ENCODE measurements around the gene INPP5A. TPM values are rescaled to one million over a fixed set of nuclear protein-coding genes. Genes with fewer than 3 reads are reported as not detected.

INPP5A gene
- total and polyA plus RNA-seq, 10 of the 15 experiments (the other 5 are each of a cell fraction or from before 2014, with no cell fraction given), result 0.52 to 15.0 (median 6.3) TPM

- TF ChIP-seq ZBTB33 (IDR thresholded peaks at IDR 0.05) (no peak), ESRRA (IDR thresholded peaks at IDR 0.05; ENCODE audit: low read length) (no peak)
These were observed 75.3 kb downstream of the INPP5A start (continued) for GRCh38 chr10:132612571-132613504.

GRCh38 chr10:132613566-132614348, 76.2 kb downstream of the INPP5A start:
- Histone ChIP-seq H3K9ac (ENCODE audit: control insufficient read depth, insufficient read depth, low read length) (no peak overlapping the region), H3K27me3 (replicated peaks in 1 of 2; ENCODE audit: control insufficient read depth in 2 of 2, insufficient read depth in 2 of 2, low read length in 1 of 2) (no peaks in the 10 kb centered on the region), H3K9me3 (replicated peaks; ENCODE audit: control insufficient read depth, insufficient read depth, low read length) (no peaks in the 10 kb centered on the region; the same call in 2 of the 3 replicates), H2AFZ (ENCODE audit: control insufficient read depth, low read depth, low read length) (no peak overlapping the region), H3K4me2 (ENCODE audit: control insufficient read depth, insufficient read depth) (no peak overlapping the region), H3K27ac (ENCODE audit: control insufficient read depth, insufficient read depth) (no peak overlapping the region), H4K20me1 (ENCODE audit: control insufficient read depth, insufficient read depth) (no peaks in the 10 kb centered on the region), H3K4me3 (no peak overlapping the region), H3K79me2 (ENCODE audit: control insufficient read depth, insufficient read depth, low read length) (no peaks in the 10 kb centered on the region), H3K36me3 (ENCODE audit: control insufficient read depth in 2 of 2, insufficient read depth in 2 of 2, low read length in 1 of 2) (peaks cover 0 to 3% of the 10 kb centered on the region in 2 experiments; a peak in 2 of 4 replicates), H3K4me1 (ENCODE audit: control insufficient read depth, insufficient read depth, low read length) (no peaks in the 10 kb centered on the region)
- intact Hi-C loops (cut with micrococcal nuclease; ENCODE audit: unreplicated experiment) (no loop called here), in situ Hi-C loops (cut with MboI) (no loop called here)
- ChIA-PET POLR2A (no interaction called here), RAD21 (ENCODE audit: unreplicated experiment) (interaction anchor here (0.6 kb wide), 1 partner anchor 390 kb away, joined by 3 read pairs; no protein-coding TSS in a partner anchor), CTCF (no interaction called here), SMC1A (ENCODE audit: uncharacterized antibody, unreplicated experiment) (no interaction called here)
- 98% methylated on average over 22 of the region's 22 CpGs for WGBS (ENCODE audit: insufficient coverage, insufficient replicate concordance, low lambda C conversion rate, missing lambda C conversion rate)
- BruUV-seq (replicated peaks), result no TSS peak
- FAIRE-seq (no peak), DNase-seq (ENCODE audit: low read depth, low spot score) (no peak), ATAC-seq (no peak)
- no peak for TF ChIP-seq ZBTB40 (IDR thresholded peaks at IDR 0.05; ENCODE audit: borderline replicate concordance)
- TF ChIP-seq POU2F2 (IDR thresholded peaks at IDR 0.05; ENCODE audit: borderline replicate concordance, low read depth, low read length), result no peak
- TF ChIP-seq IKZF1 (conservative IDR thresholded peaks at IDR 0.05), result no peak
- TF ChIP-seq SUPT20H (IDR thresholded peaks at IDR 0.05; ENCODE audit: borderline replicate concordance, control insufficient read depth, low read depth, low read length), result no peak
- no peak for TF ChIP-seq EED (IDR thresholded peaks at IDR 0.05; ENCODE audit: low read depth)
- no peak for TF ChIP-seq POLR2AphosphoS5 (IDR thresholded peaks at IDR 0.05; ENCODE audit: low read length)
- TF ChIP-seq FOS (IDR thresholded peaks at IDR 0.05; ENCODE audit: borderline replicate concordance, extremely low read depth, insufficient read length), result no peak
- no peak for TF ChIP-seq SP1 (IDR thresholded peaks at IDR 0.05; ENCODE audit: low read depth, low read length)
- no peak for TF ChIP-seq JUND (IDR thresholded peaks at IDR 0.05; ENCODE audit: low read depth, low read length)
- no peak for TF ChIP-seq CHD1 (IDR thresholded peaks at IDR 0.05; ENCODE audit: low read depth, low read length)
- no peak for TF ChIP-seq TBL1XR1 (IDR thresholded peaks at IDR 0.05; ENCODE audit: low read depth, low read length)
- no peak for TF ChIP-seq POLR2A (IDR thresholded peaks at IDR 0.05; ENCODE audit: low read depth, low read length)

All from GM12878 (cell line).